ENCODE data around the gene TMEM222. TPM values are rescaled to one million over a fixed set of nuclear protein-coding genes. Genes with fewer than 3 reads are reported as not detected.

The TMEM222 gene
- total RNA-seq, 2 experiments from 2014 or later = 21.8 to 22.5 TPM

GRCh38 chr1:27301582-27302199, 20.3 kb upstream of the TMEM222 start:
- ChIA-PET POLR2A (interaction anchor here (0.9 to 2.5 kb wide), 5 partner anchors 12 to 305 kb away, joined by 3 to 12 read pairs (median 3); no protein-coding TSS in a partner anchor), CTCF (interaction anchor here (0.7 to 8.5 kb wide), 9 partner anchors 56 to 361 kb away, joined by 3 to 125 read pairs (median 4); partner anchors contain the start of genes AHDC1 and MAP3K6)
- ATAC-seq (ENCODE audit: poor library complexity) = no peak
- Histone ChIP-seq H3K36me3 (ENCODE audit: insufficient read depth, low read length) (peaks cover 76% of the 10 kb centered on the region), H3K9me3 (ENCODE audit: control insufficient read depth in 1 of 2, insufficient read depth in 1 of 2, low read length in 2 of 2) (no peaks in the 10 kb centered on the region), H3K27ac (ENCODE audit: low read depth in 1 of 2, low read length in 2 of 2) (no peak overlapping the region), H3K4me1 (ENCODE audit: insufficient read depth, low read length) (peaks cover 8% of the 10 kb centered on the region), H3K4me3 (ENCODE audit: low read length) (no peak overlapping the region), H3K27me3 (ENCODE audit: control insufficient read depth in 1 of 2, insufficient read depth in 2 of 2, low read length in 2 of 2) (no peaks in the 10 kb centered on the region)
- Mint-ChIP-seq H3K4me1 (ENCODE audit: low read depth) (peaks cover 5% of the 10 kb centered on the region), H3K27me3 (no peaks in the 10 kb centered on the region), H3K27ac (no peak overlapping the region), H3K36me3 (ENCODE audit: low read depth) (peaks cover 68% of the 10 kb centered on the region), H3K9me3 (no peaks in the 10 kb centered on the region), H3K4me3 (no peak overlapping the region)
- TF ChIP-seq CTCF (IDR thresholded peaks at IDR 0.05) = no peak
- intact Hi-C loops (cut with DNase I, micrococcal nuclease) = loop anchor here (1.0 to 5.0 kb wide), 3 partner anchors 94 to 366 kb away; no protein-coding TSS in a partner anchor
- no peak for DNase-seq

- Histone ChIP-seq H3K36me3 (ENCODE audit: insufficient read depth, low read length) (peaks cover 67% of the 10 kb centered on the region), H3K4me3 (ENCODE audit: low read length) (no peak overlapping the region), H3K4me1 (ENCODE audit: insufficient read depth, low read length) (peaks cover 8% of the 10 kb centered on the region), H3K9me3 (ENCODE audit: control insufficient read depth in 1 of 2, insufficient read depth in 1 of 2, low read length in 2 of 2) (no peaks in the 10 kb centered on the region), H3K27ac (ENCODE audit: low read depth in 1 of 2, low read length in 2 of 2) (no peak overlapping the region), H3K27me3 (ENCODE audit: control insufficient read depth in 1 of 2, insufficient read depth in 2 of 2, low read length in 2 of 2) (no peaks in the 10 kb centered on the region)
- Mint-ChIP-seq H3K27ac (no peak overlapping the region), H3K27me3 (no peaks in the 10 kb centered on the region), H3K9me3 (no peaks in the 10 kb centered on the region), H3K4me1 (ENCODE audit: low read depth) (peaks cover 5% of the 10 kb centered on the region), H3K4me3 (no peak overlapping the region), H3K36me3 (ENCODE audit: low read depth) (peaks cover 59% of the 10 kb centered on the region)
- intact Hi-C loops (cut with DNase I, micrococcal nuclease) = loop anchor here in 1 of 2 experiments (5.0 kb wide), 1 partner anchor 365 kb away; no protein-coding TSS in a partner anchor
- CTCF ChIA-PET = interaction anchor here (0.7 to 8.5 kb wide), 3 partner anchors 63 to 147 kb away, joined by 3 to 125 read pairs (median 10); partner anchors contain the start of gene MAP3K6
- POLR2A ChIA-PET = interaction anchor here (1.5 kb wide), 1 partner anchor 54 kb away, joined by 4 read pairs; no protein-coding TSS in a partner anchor
- no peak for TF ChIP-seq CTCF (IDR thresholded peaks at IDR 0.05)
- ATAC-seq (ENCODE audit: poor library complexity) (no peak), DNase-seq (no peak)
Measured at GRCh38 chr1:27302612-27303011, 19.4 kb upstream of the TMEM222 start.

- DNase-seq = no peak
- CTCF ChIA-PET = interaction anchor here (0.7 to 8.5 kb wide), 2 partner anchors 93 to 201 kb away, joined by 3 to 125 read pairs; no protein-coding TSS in a partner anchor
- Mint-ChIP-seq H3K27me3 (no peaks in the 10 kb centered on the region), H3K4me3 (no peak overlapping the region), H3K4me1 (ENCODE audit: low read depth) (peaks cover 5% of the 10 kb centered on the region), H3K36me3 (ENCODE audit: low read depth) (peaks cover 50% of the 10 kb centered on the region), H3K27ac (no peak overlapping the region), H3K9me3 (no peaks in the 10 kb centered on the region)
- no peak overlapping the region for H3K4me3 ChIP-seq (ENCODE audit: low read length)
- no peaks in the 10 kb centered on the region for H3K9me3 ChIP-seq (ENCODE audit: control insufficient read depth in 1 of 2, insufficient read depth in 1 of 2, low read length in 2 of 2)
- H3K4me1 ChIP-seq (ENCODE audit: insufficient read depth, low read length) = peaks cover 8% of the 10 kb centered on the region
- no peak for ATAC-seq (ENCODE audit: poor library complexity)
- TF ChIP-seq CTCF (IDR thresholded peaks at IDR 0.05) = no peak
- intact Hi-C loops (cut with DNase I, micrococcal nuclease) = loop anchor here in 1 of 2 experiments (5.0 kb wide), 1 partner anchor 364 kb away; no protein-coding TSS in a partner anchor
- peaks cover 58% of the 10 kb centered on the region for H3K36me3 ChIP-seq (ENCODE audit: insufficient read depth, low read length)
- no peaks in the 10 kb centered on the region for H3K27me3 ChIP-seq (ENCODE audit: control insufficient read depth in 1 of 2, insufficient read depth in 2 of 2, low read length in 2 of 2)
- H3K27ac ChIP-seq (ENCODE audit: low read depth in 1 of 2, low read length in 2 of 2) = no peak overlapping the region
- POLR2A ChIA-PET = interaction anchor here (1.5 kb wide), 1 partner anchor 54 kb away, joined by 4 read pairs; no protein-coding TSS in a partner anchor
Measured at GRCh38 chr1:27303509-27303908, 18.5 kb upstream of the TMEM222 start.
